HG03460 (cell line): ENCODE data around the gene OR56A4.
"Not testable (repeated sequence)": the region's sequence is repeated elsewhere in the genome, so short reads cannot be mapped to it uniquely, and the experiment has no call there.

Experiments used
- ATAC-seq: cut with Tn5 transposase; IDR thresholded peaks from one replicate; pipeline ENCODE4 v1.9.1; 2021; ENCODE audit not compliant: unreplicated experiment

OR56A4 gene

DNA sequence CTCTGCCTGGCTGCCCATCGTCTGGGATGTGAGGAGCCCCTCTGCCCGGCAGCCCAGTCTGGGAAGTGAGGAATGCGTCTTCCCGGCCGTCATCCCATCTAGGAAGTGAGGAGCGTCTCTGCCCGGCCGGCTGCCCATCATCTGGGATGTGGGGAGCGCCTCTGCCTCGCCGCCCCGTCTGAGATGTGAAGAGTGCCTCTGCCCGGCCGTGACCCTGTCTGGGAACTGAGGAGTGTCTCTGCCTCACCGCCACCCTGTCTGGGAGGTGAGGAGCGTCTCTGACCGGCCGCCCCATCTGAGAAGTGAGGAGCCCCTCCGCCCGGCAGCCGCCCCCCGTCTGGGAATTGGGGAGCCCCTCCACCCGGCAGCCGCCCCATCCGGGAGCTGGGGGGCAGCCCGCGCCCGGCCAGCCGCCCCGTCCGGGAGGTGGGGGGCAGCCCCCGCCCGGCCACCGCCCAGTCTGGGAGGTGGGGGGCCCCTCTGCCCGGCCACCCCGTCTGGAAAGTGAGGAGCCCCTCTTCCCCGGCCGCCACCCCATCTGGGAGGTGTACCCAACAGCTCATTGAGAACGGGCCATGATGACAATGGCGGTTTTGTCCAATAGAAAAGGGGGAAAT is 45.9 kb downstream of the OR56A4 start:
- not testable (repeated sequence) for ATAC-seq

DNA sequence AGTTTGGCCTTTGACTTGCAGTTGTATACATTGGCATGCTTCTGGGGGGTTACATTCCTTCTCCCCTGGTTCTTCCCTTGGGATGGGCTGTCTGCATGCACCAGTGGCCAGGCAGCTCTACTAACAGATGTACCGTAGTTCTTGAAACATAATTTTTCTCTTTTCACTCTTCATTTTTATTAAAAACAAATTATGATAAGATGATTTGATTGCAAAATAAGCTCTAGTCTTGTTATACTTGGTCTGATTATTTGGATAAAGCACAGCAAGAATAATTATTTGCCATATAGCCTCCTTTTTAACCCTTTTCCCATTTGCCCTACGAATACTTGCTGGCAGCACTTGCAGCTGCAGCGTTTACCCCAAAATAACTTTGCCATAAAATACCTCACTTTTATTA is 51.2 kb downstream of the OR56A4 start:
- ATAC-seq, result no peak
